ENCODE results near the gene ZNF469. TPM values are rescaled to one million over a fixed set of nuclear protein-coding genes. Genes with fewer than 3 reads are reported as not detected.
"Not testable (repeated sequence)": the region's sequence is repeated elsewhere in the genome, so short reads cannot be mapped to it uniquely, and the experiment has no call there.

The ZNF469 gene
- total RNA-seq, 1 experiment from 2014 or later = 0.32 TPM

DNA sequence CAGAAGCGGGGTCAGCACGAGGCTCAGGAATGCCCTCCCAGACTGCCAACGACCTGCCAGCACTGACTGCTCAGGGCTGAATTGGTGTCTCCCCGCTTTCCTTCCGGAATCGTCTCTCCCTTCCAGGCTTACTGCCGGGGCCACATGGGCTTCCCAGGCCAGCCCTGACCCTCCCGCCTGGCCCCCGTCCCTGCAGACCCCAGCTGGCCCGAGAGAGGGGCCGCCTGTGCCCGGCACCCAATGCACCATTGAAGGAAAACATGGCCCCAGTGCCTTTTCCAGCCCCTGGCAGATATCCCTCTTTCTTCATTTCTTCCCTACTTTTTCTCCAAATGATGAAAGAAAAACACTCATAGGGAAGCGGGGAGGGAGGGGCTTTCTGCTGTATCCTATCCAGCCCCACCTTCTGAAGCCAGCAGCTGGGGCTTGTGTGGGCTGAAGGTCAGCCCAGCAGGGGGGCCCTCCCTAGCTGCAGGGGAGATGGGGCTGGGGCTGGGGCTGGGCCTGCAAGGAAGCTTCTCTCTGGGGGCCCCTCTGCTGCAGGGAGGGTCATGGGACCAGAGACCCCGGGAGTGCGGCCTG is 25.9 kb downstream of the ZNF469 start:
- no peak for DNase-seq (ENCODE audit: low read depth)

DNA sequence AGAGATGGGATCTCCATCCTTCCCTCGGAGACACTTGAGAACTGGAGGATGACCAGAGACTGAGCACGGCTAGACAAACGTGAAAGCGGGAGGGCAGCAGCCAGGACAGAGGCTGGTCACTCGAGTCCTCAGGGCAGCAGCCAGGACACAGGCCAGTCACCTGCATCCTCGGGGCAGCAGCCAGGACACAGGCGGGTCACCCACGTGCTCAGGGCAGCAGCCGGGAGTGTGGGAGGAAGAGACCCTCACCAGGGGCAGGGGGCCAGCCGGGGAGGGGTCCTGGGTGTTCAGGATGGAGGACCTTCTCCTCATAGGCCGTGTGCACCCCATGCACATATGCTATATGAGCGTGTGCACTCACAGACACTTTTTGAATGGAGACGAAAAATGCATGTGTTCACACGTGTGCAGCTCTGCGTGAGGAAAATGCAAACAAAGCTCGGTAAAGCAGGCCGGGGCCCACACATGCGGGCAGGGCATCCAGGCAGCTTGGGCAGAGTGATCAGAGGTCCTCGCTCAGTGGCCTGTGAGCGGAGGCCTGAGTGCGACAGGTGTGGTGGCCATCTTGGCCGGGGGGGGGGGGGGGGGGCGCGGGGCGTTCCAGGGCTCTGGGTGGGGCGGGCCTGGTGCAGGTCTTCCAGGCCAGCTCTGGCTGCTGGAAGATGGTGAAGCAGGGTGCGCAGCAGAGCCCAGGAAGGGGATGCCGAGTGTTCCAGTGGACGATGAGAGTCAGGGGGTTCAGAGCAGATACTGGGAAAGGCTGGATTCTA is 26.7 kb downstream of the ZNF469 start:
- DNase-seq (ENCODE audit: low read depth) = no peak

DNA sequence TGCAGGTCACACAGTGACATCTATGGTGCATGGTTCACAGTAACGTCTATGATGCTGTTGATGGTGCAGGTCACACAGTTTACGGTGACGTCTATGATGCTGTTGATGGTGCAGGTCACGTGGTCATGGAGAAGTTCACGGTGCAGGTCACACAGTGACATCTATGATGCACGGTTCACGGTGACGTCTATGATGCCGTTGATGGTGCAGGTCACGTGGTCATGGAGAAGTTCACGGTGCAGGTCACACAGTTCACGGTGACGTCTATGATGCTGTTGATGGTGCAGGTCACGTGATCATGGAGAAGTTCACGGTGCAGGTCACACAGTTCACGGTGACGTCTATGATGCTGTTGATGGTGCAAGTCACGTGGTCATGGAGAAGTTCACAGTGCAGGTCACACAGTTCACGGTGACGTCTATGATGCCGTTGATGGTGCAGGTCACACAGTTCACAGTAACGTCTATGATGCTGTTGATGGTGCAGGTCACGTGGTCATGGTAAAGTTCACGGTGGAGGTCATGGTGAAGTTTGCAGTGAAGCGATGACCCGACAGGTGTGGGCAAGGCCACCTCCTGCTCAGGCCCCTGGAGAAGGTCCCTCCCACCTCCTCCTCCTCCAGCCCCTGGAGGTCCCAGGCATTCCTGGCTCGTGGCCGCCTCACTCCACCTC is 27.7 kb downstream of the ZNF469 start:
- not testable (repeated sequence) for DNase-seq (ENCODE audit: low read depth)

DNA sequence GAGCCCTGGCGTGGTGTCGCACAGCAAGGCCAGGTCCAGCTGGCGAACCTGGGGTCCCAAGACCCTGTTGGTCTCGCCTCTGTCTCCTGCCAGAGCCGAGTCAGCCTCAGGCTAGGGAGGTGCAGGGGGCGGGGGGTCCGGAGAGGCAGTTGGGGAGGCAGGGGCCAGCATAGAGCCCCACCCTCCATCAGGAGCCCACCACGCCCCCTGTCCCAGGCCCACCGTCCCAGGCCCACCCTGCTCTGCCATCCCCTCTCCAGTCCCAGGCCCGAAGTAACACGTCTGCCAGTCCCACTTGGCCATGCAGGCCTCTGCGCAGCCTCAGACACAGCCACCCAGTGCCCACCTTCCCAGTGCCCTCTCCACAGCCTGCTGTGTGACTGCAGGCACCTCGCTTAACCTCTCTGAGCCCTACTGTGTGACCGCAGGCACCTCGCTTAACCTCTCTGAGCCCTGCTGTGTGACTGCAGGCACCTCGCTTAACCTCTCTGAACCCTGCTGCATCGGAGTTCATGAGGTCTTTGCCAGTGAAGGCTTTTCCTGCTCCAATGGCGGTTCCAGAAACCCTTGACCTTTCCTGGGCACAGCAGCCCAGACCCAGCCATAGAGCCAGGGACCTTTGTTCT is 29.3 kb downstream of the ZNF469 start:
- DNase-seq (ENCODE audit: low read depth) = no peak

DNA sequence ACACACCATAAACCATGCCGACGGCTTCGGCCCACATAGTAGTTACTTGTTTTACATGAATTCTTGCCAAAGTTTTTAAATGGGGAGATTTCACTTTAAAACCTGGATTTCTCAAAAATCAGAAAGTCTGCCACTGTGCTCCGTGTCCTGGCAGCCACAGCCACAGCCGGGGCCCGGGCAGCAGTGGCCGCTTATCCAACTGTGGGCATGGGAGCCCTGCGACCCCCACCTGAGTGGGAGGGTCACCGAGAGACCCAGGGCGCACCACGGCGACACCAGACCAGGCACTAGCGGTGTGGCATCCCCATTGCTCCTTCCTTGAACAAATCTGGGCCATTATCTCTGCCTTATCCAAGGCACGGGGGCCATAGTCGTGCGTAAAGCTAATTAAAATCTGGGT is 30.0 kb downstream of the ZNF469 start:
- no peak for DNase-seq (ENCODE audit: low read depth)

DNA sequence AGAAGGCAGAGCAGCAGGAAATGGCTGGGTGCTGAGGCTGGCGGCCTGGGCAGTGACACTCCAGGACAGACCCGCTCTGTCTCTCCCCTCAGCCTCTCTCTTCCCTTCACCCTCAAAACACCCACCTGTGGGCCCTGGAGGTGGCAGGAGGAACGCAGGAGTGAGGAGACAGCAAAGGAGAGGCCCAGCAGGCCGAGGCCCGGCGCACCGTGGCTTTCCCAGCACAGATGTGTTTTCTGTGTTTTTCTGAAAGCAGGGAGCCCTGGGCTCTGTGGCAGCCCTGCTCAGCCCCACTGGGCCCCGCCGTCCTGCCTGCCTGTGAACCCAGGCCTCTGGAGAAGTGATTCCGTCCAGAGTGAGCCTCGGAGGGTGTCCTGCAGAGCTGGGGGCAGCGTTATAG is 30.5 kb downstream of the ZNF469 start:
- no peak for DNase-seq (ENCODE audit: low read depth)

DNA sequence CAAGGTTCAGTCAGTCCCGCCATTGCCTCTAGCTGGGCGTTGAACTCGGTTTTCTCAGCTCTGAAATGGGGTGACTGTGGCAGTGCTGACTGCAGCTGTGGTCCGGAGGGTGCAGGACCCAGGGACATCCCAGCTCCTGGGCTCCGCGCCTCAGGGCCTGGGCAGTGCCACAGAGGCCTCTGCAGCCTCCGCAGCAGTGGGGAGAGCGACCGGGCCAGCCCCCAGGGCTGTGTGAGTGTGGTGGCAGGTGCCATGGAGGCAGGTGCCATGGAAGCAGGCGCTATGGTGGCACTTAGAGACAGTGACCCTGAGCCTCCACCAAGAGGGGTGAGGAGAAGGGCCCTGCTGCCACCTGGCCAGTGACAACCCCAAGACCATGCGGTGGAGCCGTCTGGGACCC is 30.9 kb downstream of the ZNF469 start:
- no peak for DNase-seq (ENCODE audit: low read depth)

DNA sequence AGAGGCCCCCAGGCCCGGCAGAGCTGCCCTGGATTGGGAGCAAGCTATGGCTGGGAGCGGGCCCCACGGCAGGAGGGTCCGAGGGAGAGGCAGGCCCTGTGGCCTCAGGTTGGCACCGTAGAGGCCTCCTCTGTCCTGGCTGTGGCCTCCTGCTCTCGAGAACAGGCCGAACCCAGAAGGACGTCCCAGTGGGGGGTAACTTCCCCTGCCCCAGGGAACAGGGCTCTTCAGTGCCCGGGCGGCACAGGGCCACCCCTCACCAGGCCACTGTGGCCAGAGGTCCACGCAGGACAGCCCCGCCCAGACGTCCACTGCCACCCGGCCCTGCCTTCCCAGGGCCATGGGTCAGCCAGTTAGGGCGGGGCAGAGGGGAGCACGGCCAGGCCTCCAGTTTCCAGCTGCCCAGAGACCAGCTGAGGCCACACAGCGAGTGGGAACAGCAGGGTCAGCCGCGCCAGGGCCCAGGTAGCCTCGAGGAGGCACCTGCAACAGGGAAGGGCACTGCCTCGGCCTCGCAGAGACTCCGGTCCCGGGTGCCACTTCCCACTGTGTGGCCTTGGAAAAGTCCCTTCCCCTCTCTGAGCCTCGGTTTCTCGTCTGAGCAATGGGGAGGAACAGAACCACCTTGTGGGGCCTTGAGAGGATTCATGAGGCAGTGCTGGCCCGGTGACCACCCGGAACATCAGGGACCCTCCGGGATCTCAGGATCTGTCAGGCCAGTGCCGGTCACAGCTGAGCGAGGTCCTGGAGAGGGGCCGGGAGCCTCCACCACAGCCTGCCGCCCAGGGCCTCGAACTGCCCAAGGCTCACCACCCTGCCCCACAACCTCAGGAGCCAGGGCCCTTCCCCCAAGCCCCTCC is 32.0 kb downstream of the ZNF469 start:
- DNase-seq (ENCODE audit: low read depth) = no peak

DNA sequence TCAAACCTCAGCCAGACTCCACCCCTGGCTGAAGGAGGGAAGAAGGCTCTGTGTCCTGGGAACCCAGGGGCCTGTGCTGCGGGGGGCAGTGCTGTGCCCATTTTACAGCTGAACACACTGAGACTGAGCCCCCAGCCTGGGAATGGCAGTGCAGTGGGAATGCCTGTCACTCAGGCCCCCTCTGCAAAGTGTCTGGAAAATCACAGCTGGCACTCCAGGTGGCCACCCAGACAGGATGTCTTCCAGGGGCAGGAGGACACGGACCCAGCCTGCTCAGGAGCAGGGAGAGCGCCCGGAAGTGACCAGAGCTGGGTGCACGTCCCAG is 32.6 kb downstream of the ZNF469 start:
- no peak for DNase-seq (ENCODE audit: low read depth)

DNA sequence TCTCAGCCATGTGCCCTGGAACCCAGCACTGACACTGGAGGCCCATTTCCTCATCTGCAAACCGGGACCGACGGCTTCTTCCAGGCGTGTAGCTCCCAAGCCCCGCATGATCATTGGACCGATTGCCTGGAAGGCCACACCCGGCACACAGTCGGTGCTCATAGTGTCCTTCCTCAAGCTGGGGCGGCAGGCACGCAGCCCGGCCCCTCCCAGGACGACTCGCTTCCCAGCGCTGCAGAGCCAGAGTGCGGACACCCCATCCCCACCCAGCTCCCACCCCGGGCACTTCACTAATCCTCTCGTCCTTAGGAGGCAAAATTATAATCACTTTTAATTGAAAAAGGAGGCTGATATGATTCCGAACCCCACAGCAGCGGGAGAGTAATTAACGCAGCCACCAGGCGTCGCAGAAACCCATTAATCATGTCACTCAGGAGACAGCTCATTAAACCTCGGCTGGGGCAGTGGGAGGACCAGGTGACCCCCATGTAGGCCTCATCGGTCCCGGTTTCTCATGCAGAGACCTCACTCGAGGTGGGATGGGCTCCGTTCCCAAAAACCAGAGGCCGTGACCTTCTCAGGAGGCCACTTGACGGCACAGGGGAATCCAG is 33.1 kb downstream of the ZNF469 start:
- no peak for DNase-seq (ENCODE audit: low read depth)

DNA sequence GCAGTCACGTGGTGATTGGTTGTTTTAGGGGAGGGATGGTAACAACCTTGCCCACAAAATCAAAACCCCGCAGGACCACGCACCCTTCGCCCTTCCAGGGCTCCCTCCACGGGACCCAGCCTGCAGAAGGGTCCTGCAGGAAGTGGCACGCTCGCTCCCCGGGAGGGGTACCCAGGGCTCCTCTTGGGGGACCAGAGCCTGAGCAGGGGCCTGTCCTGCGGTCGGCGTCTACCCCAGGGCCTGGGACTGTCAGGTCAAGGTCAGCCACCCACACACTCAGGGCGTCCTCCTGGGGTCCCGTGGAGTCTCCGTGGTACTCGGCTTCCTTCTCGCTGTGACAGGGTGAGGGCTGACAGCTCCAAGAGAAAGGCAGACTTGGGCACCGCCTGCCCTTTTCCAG is 33.9 kb downstream of the ZNF469 start:
- DNase-seq (ENCODE audit: low read depth) = no peak

DNA sequence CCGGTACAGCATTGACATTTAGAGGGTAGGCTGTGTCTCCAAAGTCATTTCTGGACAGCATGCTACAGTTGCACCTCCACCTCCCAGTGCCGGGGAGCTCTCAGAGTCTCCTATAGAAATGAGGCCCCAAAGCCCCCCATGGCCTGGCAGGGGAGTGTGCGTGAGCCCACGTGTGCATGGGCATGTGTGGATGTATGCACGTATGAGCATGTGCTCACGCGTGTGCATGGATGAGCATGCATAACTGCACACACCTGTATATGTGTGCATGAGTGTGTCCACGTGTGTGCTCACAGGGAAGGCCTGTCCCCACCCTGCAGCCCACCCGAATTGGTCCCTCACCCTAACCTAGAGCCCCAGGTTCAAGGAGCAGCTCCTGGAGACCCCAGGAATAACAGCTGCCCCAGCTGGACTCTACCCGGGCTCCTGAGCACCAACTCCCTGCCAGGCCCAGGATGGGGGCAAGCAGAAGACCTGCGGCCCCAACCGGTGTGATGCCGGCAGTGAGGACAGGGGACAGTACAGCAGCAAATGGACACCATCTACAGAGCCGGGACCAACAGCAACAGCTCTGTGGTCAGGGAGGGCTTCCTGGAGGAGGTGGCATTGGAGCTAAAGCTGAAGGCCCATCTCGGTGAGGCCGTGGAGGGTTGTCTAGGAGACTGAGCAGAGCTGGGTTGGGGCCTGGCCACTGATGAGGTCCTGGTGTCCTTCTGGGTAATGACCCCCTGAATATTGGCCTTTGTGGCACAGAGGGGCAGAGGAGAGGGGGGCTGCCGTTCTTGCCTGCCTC is 35.1 kb downstream of the ZNF469 start:
- no peak for DNase-seq (ENCODE audit: low read depth)

DNA sequence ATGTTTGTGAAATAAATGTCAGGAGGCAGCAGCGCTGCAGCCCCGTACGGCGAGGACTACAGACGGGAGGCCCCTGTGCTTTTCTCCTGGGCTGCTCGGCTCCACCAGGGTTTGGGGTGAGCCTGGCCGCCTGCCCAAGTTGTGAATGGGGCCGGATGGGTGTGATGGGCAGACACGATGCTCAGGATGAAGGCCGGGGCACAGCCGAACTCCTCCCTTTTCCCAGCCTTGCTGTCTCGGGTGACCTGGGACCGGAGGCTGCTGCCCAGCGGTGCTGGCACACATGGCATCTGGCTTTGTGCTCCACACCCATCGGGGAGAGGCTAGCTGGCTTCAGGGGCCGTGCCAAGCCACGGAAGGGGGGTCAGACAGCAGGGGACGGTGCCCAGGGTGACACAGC is 36.1 kb downstream of the ZNF469 start:
- DNase-seq (ENCODE audit: low read depth) = no peak

DNA sequence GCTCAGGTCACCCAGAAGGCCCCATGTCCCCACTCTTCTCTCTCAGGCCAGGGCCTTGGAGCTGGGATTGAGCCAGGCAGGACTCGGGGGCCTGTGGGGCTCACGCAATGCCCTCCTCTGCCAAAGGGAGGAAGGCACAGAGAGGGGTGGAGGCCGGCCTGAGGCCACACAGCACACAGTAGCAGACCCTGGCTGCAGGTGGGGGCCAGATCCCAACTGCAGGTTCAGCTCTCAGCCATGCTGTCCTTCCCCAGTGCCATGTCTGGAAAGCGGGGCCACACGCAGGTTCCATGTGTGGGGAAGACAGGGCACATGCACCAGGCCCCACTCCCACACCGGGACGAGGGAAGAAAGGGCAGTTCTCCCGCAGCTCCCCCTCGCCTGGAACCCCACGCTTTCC is 37.0 kb downstream of the ZNF469 start:
- DNase-seq (ENCODE audit: low read depth) = no peak

DNA sequence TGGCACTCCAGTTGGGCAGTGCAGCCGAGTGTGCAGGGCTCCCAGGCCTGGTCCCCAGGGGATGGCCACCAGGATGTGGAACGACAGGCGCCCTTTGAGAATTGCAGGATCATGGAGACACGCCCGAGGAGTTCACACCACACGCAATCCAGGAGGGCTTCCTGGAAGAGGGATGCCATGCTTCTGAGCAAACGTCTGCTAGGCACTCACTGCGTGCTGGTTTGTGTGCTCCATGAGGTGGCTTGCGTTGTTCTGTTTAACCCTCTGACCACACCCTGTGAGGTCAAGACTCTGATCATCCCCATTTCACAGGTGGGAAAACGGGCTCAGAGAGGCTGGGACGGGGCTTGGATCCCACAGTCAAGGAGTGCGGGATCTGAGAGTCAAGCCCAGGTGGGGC is 37.7 kb downstream of the ZNF469 start:
- DNase-seq (ENCODE audit: low read depth) = no peak

DNA sequence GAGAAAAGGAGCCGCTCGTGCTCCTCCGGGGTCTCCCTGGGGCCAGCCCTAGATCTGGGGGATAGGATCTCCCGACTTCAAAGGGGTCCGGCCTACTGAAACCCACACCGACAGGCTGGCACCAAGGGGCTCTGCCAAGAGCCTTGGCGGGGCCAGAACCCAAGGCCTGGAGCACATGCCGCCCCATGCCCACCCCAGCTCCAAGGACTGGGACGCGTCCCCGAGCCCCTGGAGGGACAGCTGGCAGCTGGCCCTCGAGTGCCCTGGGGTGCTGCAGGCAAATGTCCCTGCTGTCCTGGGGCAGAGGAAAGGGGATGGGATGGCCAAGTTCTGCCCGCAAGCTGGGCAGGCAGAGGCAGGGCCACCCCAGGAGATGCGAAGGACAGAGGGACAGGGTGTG is 38.5 kb downstream of the ZNF469 start:
- DNase-seq (ENCODE audit: low read depth) = no peak

DNA sequence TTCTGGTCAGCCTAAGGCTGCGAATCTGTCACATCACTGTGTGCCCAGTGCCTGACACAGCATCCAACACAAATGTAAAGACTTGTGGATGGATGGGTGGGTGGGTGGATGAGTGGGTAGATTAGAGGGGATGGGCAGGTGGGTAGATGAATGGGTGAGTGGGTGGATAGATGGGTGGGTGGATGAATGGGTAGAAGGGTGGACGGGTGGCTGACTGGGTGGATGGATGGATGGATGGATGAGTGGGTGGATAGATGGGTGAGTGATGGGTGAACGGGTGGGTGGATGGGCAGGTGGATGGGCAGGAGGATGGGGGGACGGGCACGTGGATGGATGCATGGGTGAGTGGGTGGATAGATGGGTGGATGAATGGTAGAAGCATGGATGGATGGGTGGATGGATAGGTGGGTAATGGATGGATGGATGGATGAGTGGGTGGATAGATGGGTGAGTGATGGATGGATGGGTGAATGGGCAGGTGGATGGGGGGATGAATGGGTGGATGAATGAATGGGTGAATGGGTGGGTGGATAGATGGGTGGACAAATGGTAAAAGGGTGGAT is 39.2 kb downstream of the ZNF469 start:
- no peak for DNase-seq (ENCODE audit: low read depth)

DNA sequence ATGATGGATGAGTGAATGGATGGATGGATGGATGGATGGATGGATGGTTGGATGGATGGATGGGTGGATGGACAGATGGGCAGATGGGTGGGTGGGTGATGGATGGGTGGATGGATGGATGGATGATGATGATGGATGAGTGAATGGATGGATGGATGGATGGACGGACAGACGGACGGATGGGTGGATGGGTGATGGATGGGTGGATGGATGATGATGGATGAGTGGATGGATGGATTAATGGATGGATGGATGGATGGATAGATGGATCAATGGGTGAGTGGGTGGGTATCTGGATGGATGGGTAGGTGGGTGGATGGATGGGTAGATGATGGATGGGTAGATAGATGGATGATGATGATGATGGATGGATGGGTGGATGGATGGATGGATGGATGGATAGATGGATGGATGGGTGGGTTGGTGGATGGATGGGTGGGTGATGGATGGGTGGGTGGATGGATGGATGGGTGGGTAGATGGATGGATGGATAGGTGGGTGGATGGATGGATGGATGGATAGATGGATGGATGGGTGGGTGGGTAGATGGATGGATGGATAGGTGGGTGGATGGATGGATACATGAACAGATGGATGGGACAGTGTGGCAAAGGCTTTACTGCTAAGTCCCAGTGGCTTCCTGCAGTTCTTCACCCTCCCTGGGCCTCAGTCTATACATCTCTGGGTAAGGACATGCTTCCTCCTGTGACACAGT is 40.1 kb downstream of the ZNF469 start:
- DNase-seq (ENCODE audit: low read depth) = no peak

DNA sequence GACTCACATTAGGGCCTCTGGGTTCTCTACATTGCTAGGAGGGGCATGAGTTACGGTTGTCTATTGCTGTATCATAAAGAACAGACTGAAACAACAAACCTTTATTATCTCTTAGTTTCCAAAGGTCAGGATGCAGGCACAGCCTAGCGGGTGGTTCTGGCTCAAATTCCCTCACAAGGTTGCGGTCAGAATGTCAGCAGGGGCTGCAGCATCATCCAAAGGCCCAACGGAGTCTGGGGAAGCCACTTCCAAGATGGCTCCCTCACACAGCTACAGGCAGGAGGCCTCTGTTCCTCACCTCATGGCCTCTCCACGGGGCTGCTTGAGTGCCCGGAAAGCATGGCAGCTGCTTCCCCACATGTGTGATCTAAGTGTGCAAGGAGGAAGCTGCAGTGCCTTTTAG is 40.7 kb downstream of the ZNF469 start:
- DNase-seq (ENCODE audit: low read depth) = no peak

Data from M059J (cell line).